Ovary (tissue), 9 donors: ENCODE data around the gene CATSPERE. TPM values are rescaled to one million over a fixed set of nuclear protein-coding genes. Genes with fewer than 3 reads are reported as not detected.
"Not testable (repeated sequence)": the region's sequence is repeated elsewhere in the genome, so short reads cannot be mapped to it uniquely, and the experiment has no call there.

ENCODE experiments used
- DNase-seq, 5 donors: peaks; one replicate each; pipeline ENCODE4 v3.0.0-alpha.2; 2019 to 2020
- H3K27ac ChIP-seq, 2 donors: fragments of 200-600 bp; one replicate each; pipeline versions ENCODE4 v1.5.1 to v1.8.0; 2019 to 2022
- H3K27me3 ChIP-seq: fragments of 200-600 bp; one replicate; pipeline ENCODE4 v1.8.0; 2022
- H3K36me3 ChIP-seq: fragments of 200-600 bp; sonication (generic); one replicate; pipeline ENCODE4 v1.5.1; 2019
- H3K4me1 ChIP-seq: one replicate; pipeline ENCODE4 v1.8.1; 2013; ENCODE audit warnings: mild to moderate bottlenecking, moderate library complexity; ENCODE audit not compliant: insufficient read depth
- H3K4me3 ChIP-seq: fragments of 200-600 bp; sonication (generic); one replicate; pipeline ENCODE4 v1.5.1; 2017
- H3K9me3 ChIP-seq, 2 donors: fragments of 200-600 bp in 1 of 2; sonication (generic) in 1 of 2; one replicate each; pipeline versions ENCODE4 v1.5.1 to v1.8.1; 2013 to 2019; ENCODE audit warnings: mild to moderate bottlenecking in 1 of 2, moderate library complexity in 1 of 2
- EP300 ChIP-seq: sonication (generic); formaldehyde crosslinking; IDR thresholded peaks from one replicate; pipeline ENCODE4 v1.6.1; 2017; ENCODE audit warnings: antibody characterized with exemption
- POLR2A ChIP-seq: fragments of 450-650 bp; IDR thresholded peaks from one replicate; pipeline ENCODE4 v1.6.1; 2017; ENCODE audit warnings: antibody characterized with exemption, mild to moderate bottlenecking, moderate library complexity
- WGBS, 3 donors: extraction: QIAGEN DNeasy Blood & Tissue Kit in 1 of 3; methylation state at CpG; one replicate each; pipeline versions ENCODE4 v1.1.5 to v1.1.7; 2013 to 2017; 5-methylcytosine and 5-hydroxymethylcytosine counted together
- intact Hi-C, 4 donors: fragments of 100-400 bp; cut with DNase I; formaldehyde crosslinking; loops; one replicate each; pipeline versions ENCODE4 v1.11.0 to v1.15.1; 2022 to 2023
- polyA plus RNA-seq, 2 donors: library from polyadenylated mRNA; stranded (reverse); fragments of 200-250 nt in 1 of 2; fragments of 350-450 nt in 1 of 2; fragmentation: Illumina TruSeq in 1 of 2; extraction: RNeasy Lipid Tissue Mini Kit (QIAGEN cat#74804) in 1 of 2; gene quantifications; one replicate each; pipeline ENCODE4 v1.2.3, GENCODE V29; 2013 to 2014
- total RNA-seq, 7 donors: library from RNA; depleted of rRNA in 2 of 7; stranded (reverse); fragments of >200 nt in 2 of 7; fragmentation: NEBNext Ultra II Directional in 3 of 7; extraction: Animal tissue kit (Norgen Biotek cat#: 25700) in 3 of 7; gene quantifications; one replicate each; pipeline versions ENCODE4 v1.1.0 to v1.2.4, GENCODE V29; 2016 to 2023
- TF ChIP-seq, protein P1 (sequence below), 3 donors: fragments of 450-650 bp in 2 of 3; fragments of 200-600 bp in 1 of 3; IDR thresholded peaks; one replicate each; pipeline versions ENCODE4 v1.5.1 to v1.8.0; 2016 to 2022; ENCODE audit warnings: antibody characterized with exemption in 3 of 3, mild to moderate bottlenecking in 1 of 3
- donor health status: DM: no; HTN: no; CAD: no; lungs with moderate emphysema.
- donor health status: DM: no; HTN: no; CAD: no.
- donor health status: Bipolar disorder and iron deficiency.
- donor health status: DM: yes; HTN: yes; CAD: no.
- donor health status: DM: no; HTN: no; CAD: no.
- donor health status: DM: yes; HTN: yes; CAD: no.

Gene CATSPERE
- total and polyA plus RNA-seq, 9 donors: 0.70 to 3.2 (median 2.1) TPM

DNA sequence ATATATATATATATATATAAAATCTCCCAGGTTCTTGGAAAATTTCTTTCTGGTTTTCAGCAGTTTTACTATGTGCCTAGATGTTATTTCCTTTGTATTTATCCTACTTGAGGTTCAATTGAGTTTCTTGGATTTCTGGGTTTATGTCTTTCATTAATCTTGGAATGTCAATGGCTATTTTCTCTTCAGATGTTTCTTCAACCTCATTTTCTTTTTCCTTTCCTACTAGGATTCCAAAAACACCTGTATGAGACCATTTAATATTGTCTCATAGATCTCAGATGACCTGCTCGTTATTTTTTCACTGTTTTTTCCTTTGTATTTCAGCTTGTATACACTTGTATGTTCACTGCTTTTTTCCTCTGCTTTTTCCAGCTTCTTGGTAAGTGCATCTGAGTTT is 96.5 kb downstream of the CATSPERE start:
- no peaks in the 10 kb centered on the region for H3K27me3 ChIP-seq
- H3K4me1 ChIP-seq: no peaks in the 10 kb centered on the region
- no peaks in the 10 kb centered on the region for H3K36me3 ChIP-seq
- TF ChIP-seq, protein P1, sequence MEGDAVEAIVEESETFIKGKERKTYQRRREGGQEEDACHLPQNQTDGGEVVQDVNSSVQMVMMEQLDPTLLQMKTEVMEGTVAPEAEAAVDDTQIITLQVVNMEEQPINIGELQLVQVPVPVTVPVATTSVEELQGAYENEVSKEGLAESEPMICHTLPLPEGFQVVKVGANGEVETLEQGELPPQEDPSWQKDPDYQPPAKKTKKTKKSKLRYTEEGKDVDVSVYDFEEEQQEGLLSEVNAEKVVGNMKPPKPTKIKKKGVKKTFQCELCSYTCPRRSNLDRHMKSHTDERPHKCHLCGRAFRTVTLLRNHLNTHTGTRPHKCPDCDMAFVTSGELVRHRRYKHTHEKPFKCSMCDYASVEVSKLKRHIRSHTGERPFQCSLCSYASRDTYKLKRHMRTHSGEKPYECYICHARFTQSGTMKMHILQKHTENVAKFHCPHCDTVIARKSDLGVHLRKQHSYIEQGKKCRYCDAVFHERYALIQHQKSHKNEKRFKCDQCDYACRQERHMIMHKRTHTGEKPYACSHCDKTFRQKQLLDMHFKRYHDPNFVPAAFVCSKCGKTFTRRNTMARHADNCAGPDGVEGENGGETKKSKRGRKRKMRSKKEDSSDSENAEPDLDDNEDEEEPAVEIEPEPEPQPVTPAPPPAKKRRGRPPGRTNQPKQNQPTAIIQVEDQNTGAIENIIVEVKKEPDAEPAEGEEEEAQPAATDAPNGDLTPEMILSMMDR (IDR thresholded peaks at IDR 0.05): no peak
- TF ChIP-seq POLR2A: no peak
- TF ChIP-seq EP300: no peak
- no peak for DNase-seq
- no peak overlapping the region for H3K4me3 ChIP-seq
- WGBS, 3 donors: 44 to 93% (median 83%) methylated on average over 1 of the region's 1 CpG
- intact Hi-C loops: no loop called here
- peaks cover 0 to 4% of the 10 kb centered on the region in 2 donors for H3K9me3 ChIP-seq
- H3K27ac ChIP-seq: no peak overlapping the region

DNA sequence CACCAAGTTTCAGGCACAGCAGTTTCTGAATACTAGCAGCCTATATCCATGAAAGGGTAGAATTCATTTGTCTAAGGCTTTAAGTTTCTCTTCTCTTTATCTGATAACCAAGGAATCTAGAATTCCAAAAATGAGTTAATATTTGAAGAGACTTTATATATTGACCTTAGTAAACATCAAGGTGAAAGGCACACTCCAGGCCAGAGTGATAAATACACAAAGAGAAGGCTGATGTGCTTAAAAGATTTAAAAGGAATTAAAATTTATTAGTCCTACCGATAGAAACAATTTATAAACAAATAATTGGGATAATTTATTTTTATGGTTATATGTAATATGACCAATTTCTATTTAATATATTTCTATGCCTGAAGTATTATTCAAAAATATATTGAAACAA is 98.5 kb downstream of the CATSPERE start:
- H3K27me3 ChIP-seq: no peaks in the 10 kb centered on the region
- no peak overlapping the region for H3K4me3 ChIP-seq
- no peak for DNase-seq
- H3K36me3 ChIP-seq: no peaks in the 10 kb centered on the region
- 84 to 97% (median 89%) methylated on average over 1 of the region's 1 CpG for WGBS, 3 donors
- intact Hi-C loops: no loop called here
- H3K4me1 ChIP-seq: no peaks in the 10 kb centered on the region
- no peak overlapping the region for H3K27ac ChIP-seq
- TF ChIP-seq POLR2A (no peak), EP300 (no peak)
- TF ChIP-seq, protein P1 (IDR thresholded peaks at IDR 0.05): no peak
- peaks cover 0 to 4% of the 10 kb centered on the region in 2 donors for H3K9me3 ChIP-seq

DNA sequence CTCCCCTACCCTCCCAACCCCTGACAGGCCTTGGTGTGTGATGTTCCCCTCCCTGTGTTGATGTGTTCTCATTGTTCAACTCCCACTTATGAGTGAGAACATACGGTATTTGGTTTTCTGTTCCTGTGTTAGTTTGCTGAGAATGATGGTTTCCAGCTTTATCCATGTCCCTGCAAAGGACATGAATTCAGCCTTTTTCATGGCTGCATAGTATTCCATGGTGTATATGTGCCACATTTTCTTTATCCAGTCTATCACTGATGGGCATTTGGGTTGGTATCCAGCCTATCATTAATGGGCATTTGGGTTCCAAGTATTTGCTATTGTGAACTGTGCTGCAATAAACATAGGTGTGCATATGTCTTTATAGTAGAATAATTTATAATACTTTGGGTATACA is 101.8 kb downstream of the CATSPERE start:
- DNase-seq, H3K4me1 ChIP-seq, H3K4me3 ChIP-seq, H3K36me3 ChIP-seq, intact Hi-C loops, H3K27ac ChIP-seq, H3K27me3 ChIP-seq, H3K9me3 ChIP-seq: not testable (repeated sequence)
- WGBS, 3 donors: 97 to 100% (median 100%) methylated on average over 1 of the region's 1 CpG

DNA sequence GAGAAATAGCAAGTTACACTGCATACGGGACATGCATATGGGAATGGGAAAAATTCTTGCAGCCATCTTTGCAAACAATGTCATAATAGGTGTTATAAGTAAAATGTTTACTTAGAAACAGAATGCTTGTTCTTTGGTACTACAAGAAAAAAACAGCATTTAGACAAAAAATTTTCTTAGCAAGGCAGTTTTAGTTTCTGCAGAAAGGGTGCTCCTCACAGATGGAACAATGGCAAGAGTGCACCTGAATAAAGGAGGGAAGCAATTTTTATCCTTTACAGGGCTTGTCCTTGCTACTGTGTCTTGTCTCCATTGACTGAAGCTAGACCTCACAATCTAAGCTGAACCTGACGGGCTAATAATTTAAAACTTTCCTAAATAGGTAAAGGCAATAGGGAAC is 112.7 kb downstream of the CATSPERE start:
- WGBS, 3 donors: 91 to 96% (median 94%) methylated on average over 2 of the region's 2 CpGs
- Histone ChIP-seq H3K4me1 (no peaks in the 10 kb centered on the region), H3K36me3 (no peaks in the 10 kb centered on the region), H3K27me3 (no peaks in the 10 kb centered on the region), H3K9me3 (peaks cover 0 to 4% of the 10 kb centered on the region in 2 donors), H3K4me3 (no peak overlapping the region), H3K27ac (no peak overlapping the region)
- TF ChIP-seq POLR2A: no peak
- TF ChIP-seq EP300: no peak
- TF ChIP-seq, protein P1 (IDR thresholded peaks at IDR 0.05): no peak
- DNase-seq: no peak
- intact Hi-C loops: no loop called here

DNA sequence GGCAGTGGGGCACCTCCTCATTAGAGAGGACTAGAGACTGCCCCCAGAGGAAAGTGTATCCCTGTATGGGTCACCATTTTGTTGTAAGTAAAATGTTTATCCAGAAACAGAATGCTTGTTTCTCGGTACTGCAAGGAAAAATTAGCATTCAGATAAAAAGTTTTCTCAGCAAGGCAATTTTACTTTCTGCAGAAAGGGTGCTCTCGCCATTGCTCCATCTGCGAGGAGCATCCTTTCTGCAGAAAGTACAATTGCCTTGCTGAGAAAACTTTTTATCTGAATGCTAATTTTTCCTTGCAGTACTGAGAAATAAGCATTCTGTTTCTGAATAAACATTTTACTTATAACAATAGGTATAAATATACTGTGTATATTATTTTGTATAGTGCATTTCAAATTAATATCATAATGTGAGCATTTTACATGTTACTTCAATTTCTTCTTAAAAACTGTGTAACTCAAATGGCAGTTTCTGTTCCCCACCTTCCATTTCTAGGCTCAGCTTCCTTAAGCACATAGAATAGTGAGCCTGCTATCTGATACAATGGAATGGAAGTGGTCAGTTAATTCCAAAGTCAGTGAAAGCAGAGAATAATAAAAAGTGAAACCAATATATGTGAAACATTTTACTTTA is 115.3 kb downstream of the CATSPERE start:
- Histone ChIP-seq H3K27me3 (no peaks in the 10 kb centered on the region), H3K4me1 (no peaks in the 10 kb centered on the region), H3K9me3 (peaks cover 0 to 4% of the 10 kb centered on the region in 2 donors), H3K4me3 (no peak overlapping the region), H3K27ac (no peak overlapping the region), H3K36me3 (no peaks in the 10 kb centered on the region)
- no peak for TF ChIP-seq EP300
- TF ChIP-seq, protein P1 (IDR thresholded peaks at IDR 0.05): no peak
- no peak for TF ChIP-seq POLR2A
- no peak for DNase-seq
- 95 to 98% (median 95%) methylated on average over 3 of the region's 3 CpGs for WGBS, 3 donors
- intact Hi-C loops: no loop called here

DNA sequence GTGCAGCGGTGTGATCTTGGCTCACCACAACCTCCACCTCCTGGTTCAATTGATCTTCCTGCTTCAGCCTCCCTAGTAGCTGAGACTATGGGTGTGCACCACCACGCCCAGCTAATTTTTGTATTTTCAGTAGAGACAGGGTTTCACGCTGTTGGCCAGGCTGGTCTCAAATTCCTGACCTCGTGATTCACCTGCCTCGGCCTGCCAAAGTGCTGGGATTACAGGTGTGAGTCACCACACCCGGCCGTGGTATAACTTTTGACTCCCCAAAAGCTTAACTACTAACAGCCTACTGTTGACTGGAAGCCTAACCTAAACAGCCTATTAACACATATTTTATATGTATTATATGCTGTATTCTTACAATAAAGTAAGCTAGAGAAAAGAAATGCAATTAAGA is 117.1 kb downstream of the CATSPERE start:
- H3K4me3 ChIP-seq, H3K27me3 ChIP-seq, H3K4me1 ChIP-seq, H3K27ac ChIP-seq, DNase-seq, H3K9me3 ChIP-seq, H3K36me3 ChIP-seq, intact Hi-C loops: not testable (repeated sequence)
- WGBS, 3 donors: 93 to 96% (median 95%) methylated on average over 7 of the region's 7 CpGs
